Prostate gland (tissue), 2 donors: ENCODE data around the gene ATP1B3. TPM values are rescaled to one million over a fixed set of nuclear protein-coding genes. Genes with fewer than 3 reads are reported as not detected.
A peak's percentile ranks its signal among the peaks of the same experiment; 100 is the strongest.

ENCODE experiments used
- DNase-seq: peaks from one replicate; pipeline ENCODE4 v3.0.0-alpha.2; 2019; ENCODE audit warnings: low spot score
- H3K27ac ChIP-seq, 2 donors: fragments of 200-600 bp; sonication (generic); 2 replicates each; pipeline ENCODE4 v1.5.1; 2017 to 2019
- H3K27me3 ChIP-seq: fragments of 200-600 bp; sonication (generic); replicated peaks from 2 replicates; pipeline ENCODE4 v1.5.1; 2019; ENCODE audit not compliant: insufficient read depth
- H3K36me3 ChIP-seq, 2 donors: fragments of 200-600 bp; sonication (generic); 1 replicate in 1 of 2; 2 replicates in 1 of 2; pipeline versions ENCODE4 v1.5.1 to v1.8.1; 2017 to 2019
- H3K4me1 ChIP-seq: fragments of 200-600 bp; sonication (generic); replicated peaks from 2 replicates; pipeline ENCODE4 v1.5.1; 2019
- H3K4me3 ChIP-seq, 2 donors: fragments of 200-600 bp; sonication (generic); 2 replicates each; pipeline ENCODE4 v1.5.1; 2017 to 2019
- H3K9me3 ChIP-seq: fragments of 200-600 bp; sonication (generic); 2 replicates; pipeline ENCODE4 v1.5.1; 2017
- POLR2A ChIP-seq: fragments of 450-650 bp; IDR thresholded peaks from one replicate; pipeline ENCODE4 v1.6.1; 2016; ENCODE audit warnings: antibody characterized with exemption, mild to moderate bottlenecking
- POLR2AphosphoS5 ChIP-seq: sonication (generic); formaldehyde crosslinking; IDR thresholded peaks from one replicate; pipeline ENCODE4 v1.6.1; 2017; ENCODE audit warnings: antibody characterized with exemption
- WGBS: methylation state at CpG from one replicate; pipeline ENCODE4 v1.1.5; 2018; 5-methylcytosine and 5-hydroxymethylcytosine counted together
- intact Hi-C: fragments of 100-400 bp; cut with DNase I; formaldehyde crosslinking; loops from one replicate; pipeline ENCODE4 v1.14.2; 2022
- total RNA-seq, 2 donors: library from RNA; depleted of rRNA; stranded (reverse); fragments of >200 nt; gene quantifications; one replicate each; pipeline ENCODE4 v1.1.0, GENCODE V29; 2016
- TF ChIP-seq, protein P1 (sequence below), 4 experiments: fragments of 200-600 bp in 2 of 4; fragments of 450-650 bp in 2 of 4; sonication (generic) in 2 of 4; IDR thresholded peaks; 1 replicate in 3 of 4; 2 replicates in 1 of 4; pipeline ENCODE4 v1.5.1; 2016 to 2019; ENCODE audit warnings: antibody characterized with exemption in 4 of 4, mild to moderate bottlenecking in 2 of 4, moderate library complexity in 2 of 4

ATP1B3 gene
- total RNA-seq, 2 donors from 2014 or later: 47.7 to 51.2 TPM

DNA sequence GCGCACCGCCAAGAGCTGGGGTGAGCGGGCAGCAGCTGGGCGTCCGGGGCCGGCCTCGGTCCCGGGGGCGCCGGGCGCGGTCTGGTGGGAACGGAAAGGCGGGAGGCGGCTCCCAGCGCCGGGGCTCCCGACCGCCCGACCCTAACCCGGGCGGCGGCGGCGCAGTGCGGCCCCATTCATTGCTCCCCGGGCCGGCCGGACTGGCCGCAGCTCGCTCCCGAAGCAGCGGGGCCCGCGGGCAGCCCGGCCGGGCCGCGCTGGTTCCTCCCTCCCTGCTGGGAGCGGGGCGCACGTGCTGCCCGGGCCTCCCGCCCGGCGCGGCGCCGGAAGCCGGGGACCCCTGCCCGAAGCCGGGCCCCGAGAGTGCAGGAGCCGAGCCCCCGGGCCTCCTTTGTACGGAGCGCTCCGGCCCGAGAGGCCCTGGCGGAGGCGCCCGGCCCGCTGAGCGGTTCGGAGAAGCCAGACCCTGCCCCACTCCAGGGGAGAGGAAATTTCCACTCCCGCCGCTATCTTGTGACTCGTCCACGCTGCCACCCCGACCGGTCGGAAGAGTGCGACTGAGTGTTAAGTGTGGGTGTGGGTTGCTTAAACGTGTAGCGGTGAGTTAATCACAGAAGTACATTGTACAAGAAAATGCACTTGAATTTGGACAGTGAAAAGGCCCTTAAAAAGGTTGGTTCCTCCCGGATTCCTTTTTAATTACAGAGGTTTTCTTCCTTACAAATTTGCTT lies 613 bp downstream of the ATP1B3 start:
- DNase-seq: peak; percentile 58
- peak overlapping the region; percentile 95 to 96 for H3K4me3 ChIP-seq
- TF ChIP-seq POLR2A (peak; percentile 34), POLR2AphosphoS5 (peak; percentile 54)
- TF ChIP-seq, protein P1, sequence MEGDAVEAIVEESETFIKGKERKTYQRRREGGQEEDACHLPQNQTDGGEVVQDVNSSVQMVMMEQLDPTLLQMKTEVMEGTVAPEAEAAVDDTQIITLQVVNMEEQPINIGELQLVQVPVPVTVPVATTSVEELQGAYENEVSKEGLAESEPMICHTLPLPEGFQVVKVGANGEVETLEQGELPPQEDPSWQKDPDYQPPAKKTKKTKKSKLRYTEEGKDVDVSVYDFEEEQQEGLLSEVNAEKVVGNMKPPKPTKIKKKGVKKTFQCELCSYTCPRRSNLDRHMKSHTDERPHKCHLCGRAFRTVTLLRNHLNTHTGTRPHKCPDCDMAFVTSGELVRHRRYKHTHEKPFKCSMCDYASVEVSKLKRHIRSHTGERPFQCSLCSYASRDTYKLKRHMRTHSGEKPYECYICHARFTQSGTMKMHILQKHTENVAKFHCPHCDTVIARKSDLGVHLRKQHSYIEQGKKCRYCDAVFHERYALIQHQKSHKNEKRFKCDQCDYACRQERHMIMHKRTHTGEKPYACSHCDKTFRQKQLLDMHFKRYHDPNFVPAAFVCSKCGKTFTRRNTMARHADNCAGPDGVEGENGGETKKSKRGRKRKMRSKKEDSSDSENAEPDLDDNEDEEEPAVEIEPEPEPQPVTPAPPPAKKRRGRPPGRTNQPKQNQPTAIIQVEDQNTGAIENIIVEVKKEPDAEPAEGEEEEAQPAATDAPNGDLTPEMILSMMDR (IDR thresholded peaks at IDR 0.05): no peak
- peak overlapping the region; percentile 97 to 99 for H3K27ac ChIP-seq
- intact Hi-C loops: loop anchor here (1.0 to 5.0 kb wide), 3 partner anchors 80 to 300 kb away; partner anchors contain the start of gene RNF7
- under 1% methylated on average over 59 of the region's 76 CpGs for WGBS
- H3K36me3 ChIP-seq: no peaks in the 10 kb centered on the region
- peaks cover 11% of the 10 kb centered on the region for H3K4me1 ChIP-seq
- no peaks in the 10 kb centered on the region for H3K27me3 ChIP-seq
- no peaks in the 10 kb centered on the region for H3K9me3 ChIP-seq

DNA sequence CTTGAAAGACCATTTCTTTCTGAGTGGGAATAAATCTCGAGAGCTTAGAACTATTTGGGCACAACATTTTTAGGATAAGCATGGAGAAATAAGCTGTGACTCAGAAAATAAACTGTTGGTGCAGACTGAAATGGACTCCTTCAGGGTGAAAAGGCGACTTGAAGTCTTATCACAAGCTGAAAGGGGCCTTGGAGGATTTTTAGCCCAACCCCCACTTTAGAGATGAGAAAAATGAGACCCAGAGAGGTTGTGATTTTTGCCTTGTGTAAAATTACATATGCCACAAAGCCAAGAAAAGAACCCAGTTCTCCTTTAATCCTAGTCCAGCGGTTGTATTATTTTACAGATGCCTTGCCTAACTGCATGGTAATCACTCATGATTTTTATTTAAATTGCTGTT lies 1.5 kb downstream of the ATP1B3 start:
- no peak for DNase-seq
- TF ChIP-seq, protein P1 (IDR thresholded peaks at IDR 0.05): no peak
- TF ChIP-seq POLR2AphosphoS5 (no peak), POLR2A (no peak)
- intact Hi-C loops: loop anchor here (2.0 to 5.0 kb wide), 2 partner anchors 81 to 301 kb away; no protein-coding TSS in a partner anchor
- H3K27me3 ChIP-seq: no peaks in the 10 kb centered on the region
- peak overlapping the region; percentile 95 to 96 for H3K4me3 ChIP-seq
- no peaks in the 10 kb centered on the region for H3K36me3 ChIP-seq
- H3K4me1 ChIP-seq: peaks cover 11% of the 10 kb centered on the region
- 26% methylated on average over 3 of the region's 3 CpGs for WGBS
- H3K9me3 ChIP-seq: no peaks in the 10 kb centered on the region
- H3K27ac ChIP-seq: peak overlapping the region; percentile 97 to 99

DNA sequence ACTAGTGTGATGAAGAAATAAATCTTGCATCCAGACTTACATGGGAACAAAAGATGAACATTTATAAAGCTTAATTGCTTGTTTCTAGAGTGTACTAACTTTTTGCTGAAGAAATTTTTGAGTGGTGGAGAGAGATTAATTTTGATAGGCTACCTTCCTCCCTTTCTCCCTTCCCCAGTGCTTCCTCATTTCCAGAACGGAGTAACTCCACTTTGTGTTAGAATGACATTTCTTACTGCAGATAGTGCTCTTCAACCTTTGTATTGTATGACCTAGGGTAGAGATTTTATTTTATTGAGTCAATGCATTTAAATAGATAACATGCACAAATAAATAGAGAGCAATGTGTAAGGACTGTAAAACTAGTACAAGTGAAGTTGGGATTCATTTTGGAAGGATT lies 1.9 kb downstream of the ATP1B3 start:
- no peak for TF ChIP-seq POLR2A
- TF ChIP-seq, protein P1 (IDR thresholded peaks at IDR 0.05): no peak
- no peak for TF ChIP-seq POLR2AphosphoS5
- Histone ChIP-seq H3K4me1 (peaks cover 11% of the 10 kb centered on the region), H3K27ac (peak overlapping the region in 1 of 2 donors; percentile 99)

DNA sequence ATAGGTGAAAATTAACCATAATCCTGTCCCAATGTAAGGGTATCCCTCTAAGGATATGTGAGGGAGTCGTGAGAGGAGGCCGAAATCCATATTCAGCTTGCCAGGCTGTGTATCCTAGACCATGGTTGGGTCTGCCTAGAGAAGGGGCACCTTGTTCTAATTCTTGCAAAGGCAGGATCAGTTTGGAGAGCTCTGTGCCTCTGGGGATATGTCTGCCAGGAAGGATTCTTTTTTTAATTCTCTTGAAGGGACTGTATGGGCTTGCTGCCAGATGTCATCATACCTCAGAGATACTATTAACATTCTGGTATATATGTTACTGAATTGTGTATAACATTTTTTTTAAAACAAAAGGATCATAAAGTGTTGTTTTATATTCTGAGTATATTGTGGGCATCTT lies 2.4 kb downstream of the ATP1B3 start:
- no peak for DNase-seq
- TF ChIP-seq POLR2A (no peak), POLR2AphosphoS5 (no peak)
- TF ChIP-seq, protein P1 (IDR thresholded peaks at IDR 0.05): no peak
- WGBS: 67% methylated on average over 2 of the region's 2 CpGs
- Histone ChIP-seq H3K4me3 (peak overlapping the region in 1 of 2 donors; percentile 95), H3K36me3 (no peaks in the 10 kb centered on the region), H3K27ac (no peak overlapping the region), H3K9me3 (no peaks in the 10 kb centered on the region), H3K27me3 (no peaks in the 10 kb centered on the region), H3K4me1 (peaks cover 11% of the 10 kb centered on the region)
- intact Hi-C loops: loop anchor here (5.0 kb wide), 1 partner anchor 82 kb away; no protein-coding TSS in a partner anchor

More for the DNA sequence above, 1.9 kb downstream of the ATP1B3 start:
- Histone ChIP-seq H3K36me3 (no peaks in the 10 kb centered on the region), H3K4me3 (peak overlapping the region in 1 of 2 donors; percentile 95), H3K27me3 (no peaks in the 10 kb centered on the region), H3K9me3 (no peaks in the 10 kb centered on the region)
- WGBS: 16% methylated on average over 1 of the region's 1 CpG
- intact Hi-C loops: loop anchor here (5.0 kb wide), 1 partner anchor 81 kb away; no protein-coding TSS in a partner anchor
- DNase-seq: no peak

DNA sequence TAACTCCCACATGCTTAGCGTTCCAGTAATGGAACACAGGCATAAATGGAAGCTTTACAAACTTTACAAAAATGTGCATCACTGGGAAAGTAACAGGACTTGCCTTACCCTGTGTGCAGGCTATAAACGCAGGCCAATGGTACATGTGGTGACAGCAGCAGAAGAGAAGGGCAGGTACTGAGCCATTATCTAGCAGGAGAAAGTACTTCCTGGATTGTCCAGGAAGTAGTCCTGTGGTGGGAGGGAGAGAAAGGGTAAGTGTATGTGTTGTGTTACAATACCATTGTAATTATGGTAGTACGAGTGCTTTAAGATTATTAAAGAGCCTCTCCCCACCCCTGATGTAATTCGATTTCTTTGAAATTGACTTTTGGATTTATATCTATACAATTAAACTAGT lies 5.3 kb downstream of the ATP1B3 start:
- intact Hi-C loops: no loop called here
- Histone ChIP-seq H3K27ac (no peak overlapping the region), H3K4me1 (peaks cover 11% of the 10 kb centered on the region), H3K4me3 (no peak overlapping the region), H3K27me3 (no peaks in the 10 kb centered on the region), H3K36me3 (no peaks in the 10 kb centered on the region), H3K9me3 (no peaks in the 10 kb centered on the region)
- DNase-seq: no peak
- 80% methylated on average over 4 of the region's 4 CpGs for WGBS
- TF ChIP-seq, protein P1 (IDR thresholded peaks at IDR 0.05): no peak
- TF ChIP-seq POLR2A: no peak
- TF ChIP-seq POLR2AphosphoS5: no peak
